ENCODE data around the gene WT1.

Gene WT1

GRCh38 chr11:32438346-32438865 lies 3.1 kb upstream of the WT1 start:
- DNase-seq (ENCODE audit: low spot score), result no peak

GRCh38 chr11:32437495-32438345 lies 2.4 kb upstream of the WT1 start:
- DNase-seq (ENCODE audit: low spot score), result no peak

GRCh38 chr11:32436751-32437494 lies 1.6 kb upstream of the WT1 start:
- DNase-seq (ENCODE audit: low spot score), result no peak

GRCh38 chr11:32435942-32436750 lies 807 bp upstream of the WT1 start:
- DNase-seq (ENCODE audit: low spot score), result peak; percentile 76

- peak; percentile 73 for DNase-seq (ENCODE audit: low spot score)
Observed at GRCh38 chr11:32435152-32435480, 223 bp downstream of the WT1 start.

GRCh38 chr11:32434356-32435151 lies 785 bp downstream of the WT1 start:
- DNase-seq (ENCODE audit: low spot score), result peak; percentile 89

GRCh38 chr11:32433914-32434355 lies 1.4 kb downstream of the WT1 start:
- DNase-seq (ENCODE audit: low spot score), result no peak

GRCh38 chr11:32433101-32433913 lies 2.0 kb downstream of the WT1 start:
- no peak for DNase-seq (ENCODE audit: low spot score)

- DNase-seq (ENCODE audit: low spot score), result no peak
Observed at GRCh38 chr11:32432565-32432964, 2.8 kb downstream of the WT1 start.

- no peak for DNase-seq (ENCODE audit: low spot score)
Observed at GRCh38 chr11:32430568-32431381, 4.6 kb downstream of the WT1 start.

GRCh38 chr11:32429477-32429876 lies 5.9 kb downstream of the WT1 start:
- no peak for DNase-seq (ENCODE audit: low spot score)

GRCh38 chr11:32428665-32429303 lies 6.6 kb downstream of the WT1 start:
- DNase-seq (ENCODE audit: low spot score), result no peak

- DNase-seq (ENCODE audit: low spot score), result no peak
Observed at GRCh38 chr11:32427935-32428664, 7.2 kb downstream of the WT1 start.

- DNase-seq (ENCODE audit: low spot score), result no peak
Observed at GRCh38 chr11:32427616-32427934, 7.8 kb downstream of the WT1 start.

- DNase-seq (ENCODE audit: low spot score), result no peak
Observed at GRCh38 chr11:32426819-32427615, 8.3 kb downstream of the WT1 start.

GRCh38 chr11:32426192-32426591 lies 9.1 kb downstream of the WT1 start:
- DNase-seq (ENCODE audit: low spot score), result no peak

GRCh38 chr11:32425761-32426160 lies 9.6 kb downstream of the WT1 start:
- DNase-seq (ENCODE audit: low spot score), result no peak

GRCh38 chr11:32422545-32422944 lies 12.8 kb downstream of the WT1 start:
- DNase-seq (ENCODE audit: low spot score), result no peak
